Right hindlimb (tissue), 1 donor: ENCODE measurements around the gene NINL.

Experiments
- DNase-seq: peaks from one replicate; pipeline ENCODE4 v3.0.0-alpha.2; 2018

The NINL gene

DNA sequence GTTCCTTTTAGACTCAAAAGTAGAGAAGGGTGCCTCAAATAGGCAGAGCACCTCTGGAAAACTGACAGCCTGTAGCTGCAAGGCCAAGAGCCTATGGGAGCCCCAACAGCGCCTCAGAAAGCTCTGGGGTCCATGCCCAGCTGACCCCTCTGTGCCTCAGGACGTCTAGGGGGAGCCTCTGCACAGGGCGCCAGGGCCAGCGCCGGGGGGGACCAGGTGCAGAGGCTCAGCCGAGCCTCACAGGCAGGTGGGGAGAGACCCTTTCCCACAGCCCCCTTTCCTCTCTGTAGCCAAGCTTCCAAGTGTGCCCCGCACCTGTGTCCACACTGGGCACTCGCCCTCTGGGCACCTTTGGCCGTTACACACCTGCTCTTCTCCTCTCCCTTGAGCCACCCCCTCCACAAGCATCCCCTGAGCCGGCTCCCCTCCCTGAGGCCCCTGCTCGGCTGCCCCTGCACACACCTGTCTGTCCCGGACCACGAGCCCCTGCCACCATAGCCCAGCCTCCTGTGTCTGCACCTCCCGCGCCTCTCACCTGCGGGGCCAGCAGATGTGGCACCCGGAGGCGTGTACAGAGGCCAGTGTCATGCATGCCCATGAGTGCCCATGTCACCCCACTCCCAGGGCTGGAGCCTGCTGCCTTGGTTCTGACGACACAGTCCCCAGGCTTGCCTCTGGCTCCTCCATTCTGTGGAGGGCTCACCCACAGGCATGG is 124.6 kb downstream of the NINL start:
- DNase-seq = no peak

DNA sequence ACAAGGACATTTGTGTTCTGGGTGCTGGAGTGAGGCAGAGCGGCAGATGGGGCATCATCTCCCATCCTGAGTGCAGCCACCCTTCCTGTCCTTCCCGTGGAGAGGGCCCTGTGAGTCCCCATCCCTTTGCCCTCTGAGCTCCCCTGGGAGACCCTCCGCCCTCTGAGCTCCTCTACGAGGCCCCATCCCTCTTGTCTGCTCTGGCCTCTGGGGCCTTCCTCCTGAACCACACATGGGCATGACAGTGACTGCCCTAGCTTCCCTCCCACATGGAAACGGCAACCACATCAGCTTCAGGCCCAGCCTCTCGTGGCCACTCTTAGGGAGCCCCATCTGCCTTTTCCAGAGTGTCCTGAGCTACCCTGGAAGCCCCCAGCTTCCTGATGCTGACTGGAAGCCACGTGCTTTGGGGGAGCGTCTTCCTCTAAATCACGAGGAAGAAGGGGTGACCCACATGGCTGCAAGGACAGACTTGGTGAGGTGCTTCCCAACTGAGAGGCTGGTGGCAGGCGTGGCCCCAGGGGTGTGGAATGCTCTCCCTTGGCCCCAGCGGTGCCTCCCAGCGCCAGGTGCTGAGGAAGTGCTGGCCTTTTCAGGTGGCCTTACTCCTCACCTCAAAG is 125.3 kb downstream of the NINL start:
- DNase-seq = no peak

DNA sequence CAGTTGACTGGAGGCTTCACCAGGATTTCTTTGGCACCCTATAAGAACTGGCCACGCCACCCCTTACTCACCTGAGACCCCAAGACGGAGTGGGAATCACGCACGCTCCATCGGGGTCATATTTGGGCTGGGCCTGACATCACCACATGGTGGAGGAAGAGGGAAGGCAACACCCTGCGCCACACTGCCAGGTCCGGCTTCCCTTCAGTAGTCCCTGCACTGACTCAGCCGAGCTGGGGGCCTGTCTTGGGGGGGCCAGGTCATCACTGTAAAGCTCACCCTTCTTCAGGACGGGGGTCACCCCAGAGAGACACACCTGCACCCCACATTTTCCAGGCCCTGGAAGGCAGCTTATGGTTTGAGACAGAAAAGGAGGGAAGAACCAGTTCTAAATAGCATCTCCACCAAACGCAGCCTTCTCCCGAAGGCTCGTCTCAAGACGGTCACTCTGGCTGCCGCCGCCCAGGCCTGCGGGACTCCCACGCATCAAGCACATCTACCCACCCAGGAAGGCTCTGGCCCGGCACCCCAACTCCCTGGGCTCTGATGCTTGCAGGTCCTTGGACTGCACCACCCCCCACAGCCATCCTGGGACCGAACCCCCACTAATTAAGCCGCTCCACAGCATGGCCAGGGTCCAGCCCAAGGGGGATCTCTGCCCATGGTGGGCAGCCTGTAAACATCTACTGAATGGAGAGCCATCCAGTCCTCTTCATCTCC is 126.1 kb downstream of the NINL start:
- DNase-seq = no peak

DNA sequence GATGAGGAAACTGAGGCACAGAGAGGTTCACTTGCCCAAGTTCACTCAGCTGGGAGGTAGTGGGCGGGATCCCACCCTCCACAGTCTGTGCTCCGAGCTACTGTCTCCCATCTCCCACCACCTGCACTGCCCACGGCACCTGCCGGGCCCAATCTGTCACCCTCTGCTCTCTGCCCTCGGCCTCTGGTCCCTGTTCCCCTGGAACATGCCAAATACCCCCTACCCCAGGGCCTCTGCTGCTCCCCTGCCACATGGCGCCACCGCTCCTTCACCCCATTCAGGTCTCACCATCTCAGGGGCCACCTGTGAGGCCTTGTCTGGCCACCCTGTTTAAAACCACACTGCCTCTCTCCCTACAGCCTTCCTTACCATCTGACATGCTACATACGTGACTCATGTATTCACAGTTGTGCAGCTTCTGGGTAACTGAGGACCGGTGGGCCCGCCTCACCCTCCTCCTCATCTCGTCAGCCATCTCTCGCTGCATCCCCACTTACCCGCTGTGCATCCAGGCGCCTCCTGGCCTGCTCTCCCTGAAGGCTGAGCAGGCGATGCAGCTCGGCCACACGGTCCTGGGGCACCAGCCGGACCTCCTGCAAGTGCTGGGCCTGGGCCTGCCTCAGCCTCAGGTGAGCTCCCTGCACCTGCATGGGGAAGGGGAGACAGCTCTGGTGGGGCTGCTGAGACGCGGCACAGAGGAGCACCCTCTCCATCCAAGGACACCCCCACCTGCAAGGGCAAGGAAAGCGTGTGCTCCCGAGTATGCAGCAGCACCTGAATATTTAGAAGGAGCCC is 127.2 kb downstream of the NINL start:
- DNase-seq = no peak

DNA sequence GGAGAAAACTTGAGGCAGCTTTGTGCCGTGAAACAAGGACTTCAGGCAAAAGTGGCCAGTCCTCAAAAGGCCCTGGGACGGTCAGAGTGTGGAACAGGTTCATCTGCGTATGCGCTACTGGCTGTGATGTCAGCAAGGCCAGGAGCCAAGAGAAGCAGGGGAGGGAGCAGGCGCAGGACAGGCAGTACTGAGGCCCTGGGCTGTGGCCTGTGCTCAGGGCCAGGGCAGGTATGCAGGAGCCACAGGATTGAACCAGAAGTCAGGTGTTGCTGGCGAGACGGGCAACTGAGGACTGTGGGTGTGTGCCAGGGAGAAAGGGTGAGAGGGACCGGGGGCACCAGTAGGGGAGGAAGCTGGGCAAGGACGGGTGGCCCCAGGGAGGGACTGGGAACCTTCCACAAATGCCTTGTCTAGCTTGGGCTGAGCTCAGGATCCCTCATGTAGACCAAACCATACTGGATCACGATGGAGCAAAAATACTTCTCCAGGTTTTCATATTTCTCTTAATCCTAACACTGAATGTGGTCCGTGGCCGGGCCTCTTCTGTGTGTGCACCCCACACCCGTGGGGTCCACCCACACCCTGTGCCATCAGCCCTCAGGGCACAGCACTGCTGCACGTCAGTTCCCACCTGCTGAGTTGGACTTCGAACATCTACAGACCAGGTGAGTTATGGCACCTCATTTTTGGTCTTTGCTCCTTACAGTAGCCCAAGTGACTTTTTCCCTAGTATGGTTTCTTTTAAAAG is 131.0 kb downstream of the NINL start:
- DNase-seq = no peak

DNA sequence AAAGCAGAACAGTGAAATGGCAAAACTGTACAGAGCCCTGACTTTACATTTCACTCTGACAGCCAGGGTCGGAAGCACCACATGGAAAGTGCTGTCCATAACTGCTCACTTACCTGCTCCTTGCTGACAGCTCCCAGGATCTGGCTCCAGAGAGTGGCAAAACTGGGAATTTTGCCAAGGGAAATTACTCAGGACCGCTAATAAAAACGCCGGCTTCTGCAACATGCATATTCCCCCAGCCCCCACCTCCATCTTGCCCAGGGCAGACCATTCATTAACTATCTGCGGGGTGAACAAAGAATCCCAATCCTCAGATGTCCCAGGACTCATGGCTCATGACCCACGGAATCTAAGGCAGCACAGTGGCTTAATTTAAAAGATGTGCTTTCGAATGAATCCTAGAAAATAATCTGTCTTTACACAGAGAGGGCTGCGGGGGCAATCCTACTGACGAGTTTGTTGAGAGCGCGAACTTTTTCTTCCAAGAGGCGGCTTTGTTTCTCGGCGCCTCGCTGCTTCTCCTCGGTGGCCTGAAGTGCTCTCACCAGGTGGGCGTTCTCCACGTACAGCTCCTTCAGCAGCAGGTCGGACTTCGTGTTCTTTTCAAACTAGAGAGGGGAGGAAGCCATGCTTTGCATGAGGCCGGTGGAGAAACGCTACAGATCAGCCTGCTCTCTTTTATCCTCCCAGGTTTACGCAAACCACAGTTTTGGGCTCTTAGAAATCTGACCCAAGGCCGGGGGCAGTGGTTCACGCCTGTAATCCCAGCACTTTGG is 132.1 kb downstream of the NINL start:
- DNase-seq = no peak

DNA sequence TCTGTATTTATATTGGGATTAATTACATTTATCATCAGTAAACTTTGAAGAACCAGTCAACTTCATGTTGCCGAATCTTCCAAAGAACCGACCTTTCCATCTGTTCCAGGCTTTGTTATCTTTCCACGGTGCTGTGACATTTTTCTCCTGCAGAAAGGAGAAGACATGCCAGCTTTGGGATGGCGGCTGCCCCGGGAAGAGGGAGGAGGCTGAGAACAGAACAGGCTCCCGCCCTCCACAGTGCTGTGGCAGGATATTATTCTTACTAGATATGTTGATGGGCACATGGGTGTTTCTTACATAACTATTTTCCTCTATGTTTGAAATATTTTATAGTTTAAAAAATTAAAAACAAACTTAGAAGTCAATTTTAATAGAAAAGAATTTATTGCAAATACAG is 133.0 kb downstream of the NINL start:
- DNase-seq = no peak

DNA sequence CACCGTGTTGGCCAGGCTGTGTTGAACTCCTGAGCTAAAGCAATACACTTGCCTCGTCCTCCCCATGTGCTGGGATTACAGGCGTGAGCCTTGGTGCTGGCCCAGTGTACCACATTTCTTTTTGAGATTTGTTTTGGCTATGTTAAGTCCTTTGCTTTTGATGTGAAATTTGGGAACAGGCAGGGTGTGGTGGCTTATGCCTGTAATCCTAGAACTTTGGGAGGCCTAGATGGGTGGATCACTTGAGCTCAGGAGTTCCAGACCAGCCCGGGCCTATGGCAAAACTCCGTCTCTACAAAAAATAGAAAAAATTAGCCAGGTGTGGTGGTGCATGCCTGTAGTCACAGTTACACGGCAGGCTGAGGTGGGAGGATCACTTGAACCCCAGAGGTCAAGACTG is 137.7 kb downstream of the NINL start:
- no peak for DNase-seq

DNA sequence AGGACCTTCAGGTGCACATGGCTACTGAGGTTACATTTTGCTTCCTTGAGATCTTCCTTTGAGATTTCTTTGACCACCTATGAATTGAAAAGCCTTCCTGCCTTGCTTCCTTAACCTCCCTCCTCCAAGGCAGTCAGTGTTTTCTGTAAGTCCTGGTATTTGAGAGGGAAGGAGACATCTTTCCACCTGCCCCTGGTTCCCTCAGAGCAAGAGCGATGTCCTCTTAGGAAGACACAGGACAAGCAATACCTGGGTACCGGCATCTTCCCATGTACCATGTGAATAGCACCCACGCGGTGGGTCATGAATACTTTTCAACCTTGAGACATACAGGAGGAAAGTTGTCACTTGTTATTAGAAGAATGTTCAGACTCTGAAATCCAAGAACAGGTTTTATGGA is 140.8 kb downstream of the NINL start:
- no peak for DNase-seq

DNA sequence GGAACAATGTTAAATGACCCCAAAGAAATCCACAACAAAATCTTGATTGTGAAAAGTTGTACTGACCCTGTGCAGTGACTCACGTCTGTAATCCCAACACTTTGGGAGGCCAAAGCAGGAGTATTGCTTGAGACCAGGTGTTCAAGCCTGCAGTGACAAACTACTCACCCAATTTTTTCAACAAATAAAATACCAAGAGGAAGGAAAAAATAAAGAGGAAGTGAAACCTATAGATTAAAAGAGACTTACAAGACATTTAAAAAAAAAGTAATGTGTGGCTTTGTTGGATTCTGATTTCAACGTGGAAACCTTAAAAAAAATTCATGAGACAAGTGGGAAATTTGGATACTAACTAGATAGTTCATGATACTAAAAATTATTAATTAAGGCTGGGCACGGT is 146.0 kb downstream of the NINL start:
- no peak for DNase-seq

DNA sequence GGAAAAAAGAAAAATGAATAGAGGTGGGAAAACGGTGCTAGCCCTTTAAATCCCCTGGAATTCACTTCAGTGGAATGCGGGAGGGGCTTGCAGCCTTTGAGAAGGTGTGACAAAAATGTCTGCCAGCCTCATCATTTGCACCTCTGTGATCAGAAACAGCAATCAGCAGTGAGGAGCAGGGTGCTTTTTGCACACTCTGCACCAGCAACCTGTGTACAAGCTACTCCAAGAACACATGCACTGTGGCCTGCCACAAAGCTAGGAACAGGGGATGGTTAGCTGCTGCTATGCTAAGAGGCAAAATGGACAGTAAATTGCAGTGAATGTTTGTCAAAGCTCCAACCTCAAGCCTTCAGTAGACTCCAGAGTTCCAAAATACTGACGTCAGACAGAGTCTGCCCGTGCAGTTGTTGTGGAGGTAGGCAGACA is 148.2 kb downstream of the NINL start:
- no peak for DNase-seq

DNA sequence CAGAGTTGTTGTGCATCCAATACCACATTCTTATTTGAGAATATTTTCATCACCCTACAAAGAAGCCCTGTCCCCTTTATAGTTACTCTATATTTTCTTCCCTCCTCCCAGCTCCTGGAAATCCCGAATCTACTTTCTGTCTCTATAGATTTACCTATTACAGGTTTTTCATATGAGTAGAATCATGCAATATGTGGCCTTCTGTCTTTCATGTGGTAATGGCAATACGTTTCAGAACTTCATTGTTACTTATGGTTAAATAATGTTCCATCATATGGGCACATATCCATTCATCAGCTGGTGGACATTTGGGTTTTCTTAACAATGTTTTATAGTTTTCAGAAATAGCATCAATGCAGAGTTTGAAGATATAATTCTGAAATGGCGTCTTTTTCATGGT is 160.8 kb downstream of the NINL start:
- no peak for DNase-seq

DNA sequence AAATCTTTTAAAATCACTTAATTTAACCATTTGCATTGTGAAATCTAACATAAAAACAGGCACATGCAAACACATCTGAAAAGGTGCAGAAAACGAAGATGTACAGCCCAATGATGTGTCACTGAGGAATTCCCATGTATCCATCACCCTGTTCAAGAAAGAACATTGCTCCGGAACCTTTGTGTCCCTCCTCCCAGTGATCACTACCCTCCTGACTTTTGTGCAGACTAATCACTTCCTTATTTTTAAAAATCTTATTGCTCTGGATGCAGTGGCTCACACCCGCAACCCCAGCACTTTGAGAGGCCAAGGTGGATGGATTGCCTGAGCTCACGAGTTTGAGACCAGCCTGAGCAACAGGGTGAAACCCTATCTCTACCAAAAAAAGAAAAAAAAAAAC is 163.3 kb downstream of the NINL start:
- DNase-seq = no peak

DNA sequence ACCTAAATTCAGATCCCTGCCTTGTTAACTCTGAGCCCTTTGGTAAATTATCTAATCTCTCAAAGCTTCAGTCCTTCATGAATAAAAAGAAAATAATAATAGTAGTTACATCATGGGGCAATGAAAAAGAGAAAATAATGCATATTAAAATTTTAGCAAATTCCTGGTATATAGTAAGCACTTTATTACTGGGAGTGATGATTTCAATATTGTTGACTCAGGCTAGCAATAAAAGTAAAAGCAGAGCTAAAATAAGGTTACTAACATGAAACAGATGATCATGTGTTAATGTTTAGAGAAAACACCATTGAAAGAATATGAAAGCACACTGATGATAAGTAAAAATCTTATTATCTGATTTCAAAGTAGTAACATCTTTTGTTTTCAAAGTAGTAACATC is 164.2 kb downstream of the NINL start:
- DNase-seq = no peak

DNA sequence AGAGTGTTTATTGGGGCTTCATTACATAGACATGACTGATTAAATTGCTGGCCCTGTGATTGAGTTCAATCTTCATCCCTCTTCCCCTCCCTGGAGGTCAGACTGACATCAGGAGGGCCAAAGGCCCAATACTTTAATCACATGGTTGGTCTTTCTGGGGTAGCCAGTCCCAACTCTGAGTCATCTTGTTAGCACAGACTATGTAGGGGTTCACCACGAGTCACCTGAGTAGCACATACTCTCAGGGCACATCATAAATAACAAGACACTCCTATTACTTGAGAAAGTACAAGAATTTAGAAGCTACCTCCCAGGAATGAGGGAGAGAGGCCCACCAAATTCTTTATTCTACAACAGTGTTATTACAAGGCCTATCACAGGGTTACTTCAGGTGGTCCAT is 166.6 kb downstream of the NINL start:
- DNase-seq = no peak

DNA sequence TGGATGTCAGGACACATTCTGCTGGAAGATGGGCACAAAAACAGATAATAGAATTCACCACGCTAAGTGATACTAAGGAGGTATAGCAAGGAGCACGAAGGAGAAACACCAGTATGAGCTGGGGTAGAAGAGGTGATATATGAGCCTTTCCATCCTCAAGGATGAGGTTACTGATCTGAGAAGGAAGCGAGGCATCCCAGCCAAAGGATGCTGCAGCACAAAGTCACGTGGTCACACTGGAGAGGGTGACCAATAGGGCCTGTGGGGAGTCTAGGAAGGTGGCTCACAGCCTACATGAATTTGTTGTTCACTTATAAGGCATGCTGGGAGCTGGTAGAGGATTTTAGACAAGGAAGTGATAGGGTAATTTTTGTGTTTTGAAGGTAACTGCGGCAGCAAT is 176.4 kb downstream of the NINL start:
- DNase-seq = no peak

DNA sequence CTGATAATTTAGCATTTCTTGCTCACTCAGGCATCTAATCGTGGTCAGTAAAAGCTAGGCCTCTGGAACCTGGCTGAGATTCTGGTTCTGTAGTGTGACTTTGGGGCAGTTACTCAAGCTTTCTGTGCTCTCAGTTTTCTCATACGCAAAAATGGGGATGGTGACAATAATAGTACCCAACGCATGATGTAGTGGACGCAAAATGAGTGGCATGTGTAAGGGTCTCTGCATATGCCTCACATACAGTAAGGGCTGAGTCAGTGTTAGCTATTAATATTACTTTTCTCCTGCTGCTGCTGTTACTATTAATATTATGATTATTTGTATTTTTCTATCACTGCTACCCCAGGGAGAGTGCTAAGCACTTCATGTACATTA is 177.2 kb downstream of the NINL start:
- DNase-seq = no peak

DNA sequence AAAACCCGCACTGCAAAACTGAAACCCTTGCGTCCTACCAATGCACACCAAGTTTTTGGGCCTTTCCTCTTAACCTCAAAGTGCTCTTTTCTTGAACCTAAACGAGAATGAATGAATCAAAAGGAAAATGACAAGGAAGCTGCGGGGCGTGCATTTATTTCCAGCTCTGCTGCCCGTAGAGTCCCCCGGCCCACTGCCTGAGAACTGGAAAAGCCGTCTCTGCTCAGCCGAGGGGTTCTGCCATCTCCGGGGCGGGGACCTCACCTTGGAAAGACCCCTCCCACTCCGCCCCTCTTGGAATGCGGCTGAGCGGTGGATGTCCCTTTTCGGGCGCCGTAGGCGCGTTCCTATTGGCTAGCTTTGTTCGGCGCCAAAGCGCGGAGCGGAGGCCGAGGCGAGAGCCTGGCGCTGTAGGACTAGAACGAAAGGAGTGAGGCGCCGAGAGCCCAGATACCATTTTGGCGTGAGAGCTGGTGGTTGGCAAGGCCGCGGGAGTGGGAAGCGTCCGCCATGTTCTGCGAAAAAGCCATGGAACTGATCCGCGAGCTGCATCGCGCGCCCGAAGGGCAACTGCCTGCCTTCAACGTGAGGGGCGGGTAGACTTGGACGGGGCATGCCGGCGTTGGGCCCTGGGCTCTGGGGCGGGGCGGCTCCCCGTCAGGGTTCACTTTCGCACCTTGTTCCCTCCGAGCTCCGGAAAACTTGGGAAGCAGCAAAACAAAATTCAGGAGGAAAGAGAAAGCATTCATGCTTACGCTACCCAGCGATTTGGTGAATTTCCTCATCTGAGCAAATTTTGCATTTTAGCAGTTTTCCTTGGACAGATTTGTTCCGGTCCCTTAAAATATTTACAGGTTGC is 177.8 kb downstream of the NINL start, which contains the start of gene GINS1:
GINS1 (plus strand) TSS at position 363 of the 859 bp plus-strand sequence; CDS start at position 511, 148 bp downstream.
- peak; percentile 92 for DNase-seq
